OCI-LY7 (cell line): ENCODE data around the gene ZDHHC21. TPM values are rescaled to one million over a fixed set of nuclear protein-coding genes. Genes with fewer than 3 reads are reported as not detected.

ENCODE experiments used
- BruUV-seq: library from RNA; stranded (reverse); fragments of 400-500 nt; replicated peaks from 2 replicates; lab custom pipeline; 2021; lab: Mats Ljungman, UMichigan
- CTCF ChIA-PET: fragments of 300-600 bp; sonication (Branson Sonifier 250); formaldehyde crosslinking; loops from one replicate; lab custom pipeline; 2022; ENCODE audit warnings: antibody characterized with exemption; ENCODE audit not compliant: unreplicated experiment; lab: Charles Lee
- POLR2A ChIA-PET: fragments of 300-600 bp; sonication (Branson Sonifier 250); formaldehyde crosslinking; loops from one replicate; lab custom pipeline; 2022; ENCODE audit warnings: antibody characterized with exemption; lab: Charles Lee
- DNase-seq: peaks from one replicate; pipeline ENCODE4 v3.0.0-alpha.2; 2015; ENCODE audit warnings: low spot score
- H2AFZ ChIP-seq: fragments of 200-600 bp; sonication (generic), shearing (Covaris generic); 2 replicates; pipeline ENCODE4 v1.6.1; 2014; ENCODE audit warnings: mild to moderate bottlenecking, antibody characterized with exemption, low read length, moderate library complexity
- H3K27ac ChIP-seq: fragments of 200-600 bp; sonication (generic); 2 replicates; pipeline ENCODE4 v1.5.1; 2014; ENCODE audit warnings: mixed run types, low read depth, mild to moderate bottlenecking, moderate library complexity, low read length, inconsistent platforms; ENCODE audit not compliant: poor library complexity, severe bottlenecking
- H3K36me3 ChIP-seq: fragments of 200-600 bp; sonication (generic); 2 replicates; pipeline ENCODE4 v1.6.1; 2014; ENCODE audit warnings: mild to moderate bottlenecking, antibody characterized with exemption, low read length, moderate library complexity, mixed read lengths; ENCODE audit not compliant: insufficient read depth
- H3K4me1 ChIP-seq: fragments of 200-600 bp; sonication (generic); 2 replicates; pipeline ENCODE4 v1.5.1; 2014; ENCODE audit warnings: mild to moderate bottlenecking, low read length; ENCODE audit not compliant: insufficient read depth, poor library complexity, severe bottlenecking
- H3K4me2 ChIP-seq: fragments of 200-600 bp; sonication (generic); 2 replicates; pipeline ENCODE4 v1.6.1; 2014; ENCODE audit warnings: mild to moderate bottlenecking, low read length
- H3K4me3 ChIP-seq: fragments of 200-600 bp; sonication (generic); 2 replicates; pipeline ENCODE4 v1.5.1; 2014; ENCODE audit warnings: mild to moderate bottlenecking, low read depth, low read length; ENCODE audit not compliant: poor library complexity, severe bottlenecking
- H3K79me2 ChIP-seq: fragments of 200-600 bp; sonication (generic); 2 replicates; pipeline ENCODE4 v1.6.1; 2016; ENCODE audit warnings: low read depth, mild to moderate bottlenecking, low read length, moderate library complexity, mixed read lengths; ENCODE audit not compliant: insufficient read depth
- H3K9me2 ChIP-seq: fragments of 200-600 bp; sonication (generic); 2 replicates; pipeline ENCODE4 v1.6.1; 2016; ENCODE audit warnings: mild to moderate bottlenecking, low read length, mixed read lengths; ENCODE audit not compliant: insufficient read depth
- H3K9me3 ChIP-seq: fragments of 200-600 bp; sonication (generic); 2 replicates; pipeline ENCODE4 v1.6.1; 2014; ENCODE audit warnings: mild to moderate bottlenecking, mixed run types, low read length, mixed read lengths
- H4K20me1 ChIP-seq: fragments of 200-600 bp; sonication (generic); 2 replicates; pipeline ENCODE4 v1.6.1; 2014; ENCODE audit warnings: mild to moderate bottlenecking, antibody characterized with exemption, low read length, moderate library complexity, mixed read lengths; ENCODE audit not compliant: insufficient read depth
- EZH2phosphoT487 ChIP-seq: fragments of 200-600 bp; sonication (generic); IDR thresholded peaks from 2 replicates; pipeline ENCODE4 v1.6.1; 2018; ENCODE audit warnings: low read depth, borderline replicate concordance, mild to moderate bottlenecking, mixed run types, antibody characterized with exemption, low read length, moderate library complexity, mixed read lengths
- intact Hi-C: fragments of 100-400 bp; cut with micrococcal nuclease; formaldehyde crosslinking; loops from one replicate; pipeline ENCODE4 v1.10.0; 2022; ENCODE audit not compliant: unreplicated experiment
- total RNA-seq, 2 experiments: library from RNA; depleted of rRNA in 1 of 2; stranded (reverse); fragments of >200 nt in 1 of 2; shearing (Covaris generic) in 1 of 2; gene quantifications; 2 replicates each; pipeline ENCODE4 v1.2.3, GENCODE V29; 2014 to 2022
- TF ChIP-seq, protein P1 (sequence below): fragments of 200-600 bp; sonication (generic); conservative IDR thresholded peaks from 2 replicates; pipeline ENCODE4 v1.5.1; 2014; ENCODE audit warnings: mild to moderate bottlenecking, antibody characterized with exemption, low read length, moderate library complexity, mixed read lengths

Gene ZDHHC21
- total RNA-seq, 2 experiments from 2014 or later, result 13.0 to 16.2 TPM

DNA sequence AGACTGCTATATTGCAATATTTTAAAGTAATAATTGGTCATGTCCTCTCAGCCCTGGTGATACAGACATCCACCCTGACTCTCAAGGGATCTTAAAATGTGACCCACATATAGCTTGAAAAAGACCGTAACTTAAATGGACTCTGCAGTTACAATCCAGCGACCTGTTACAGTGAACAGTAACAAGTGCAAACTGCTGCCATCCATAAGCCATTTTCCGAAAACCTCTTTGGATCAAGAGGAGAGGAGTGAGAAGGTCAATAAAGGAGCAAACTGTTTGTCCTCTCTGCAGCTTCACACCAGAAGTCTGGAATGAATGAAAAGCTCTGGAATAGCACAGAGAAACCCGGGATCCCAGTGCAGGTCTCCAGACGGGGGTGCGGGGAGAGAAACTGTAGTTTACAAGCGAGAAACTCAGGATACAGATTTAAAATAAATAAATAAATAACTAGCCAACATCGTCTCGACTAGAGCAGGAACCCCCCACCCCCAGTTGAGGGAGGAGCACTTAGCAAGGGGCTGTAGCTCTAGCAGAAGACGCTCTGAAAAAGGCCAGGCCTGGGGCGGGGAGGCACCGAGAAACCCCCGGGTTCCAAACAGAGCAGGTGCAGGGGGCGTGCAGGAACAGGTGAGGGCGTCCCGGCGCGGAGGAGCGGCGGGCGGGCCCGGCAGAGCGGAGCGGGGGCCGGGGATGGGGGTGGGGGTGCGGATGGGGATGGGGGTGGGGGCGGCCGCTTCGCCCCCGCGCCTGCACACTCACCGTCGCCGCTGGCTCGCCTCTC lies 572 bp downstream of the ZDHHC21 start:
- Histone ChIP-seq H3K27ac (peak overlapping the region; percentile 88), H3K36me3 (peaks cover 19% of the 10 kb centered on the region), H3K79me2 (peaks cover 45% of the 10 kb centered on the region), H3K9me2 (no peaks in the 10 kb centered on the region), H3K4me1 (peaks cover 44% of the 10 kb centered on the region), H2AFZ (peak overlapping the region; percentile 83; the same call in 1 of the 2 replicates), H4K20me1 (no peaks in the 10 kb centered on the region), H3K4me2 (peak overlapping the region; percentile 92), H3K4me3 (peak overlapping the region; percentile 79), H3K9me3 (no peaks in the 10 kb centered on the region)
- ChIA-PET CTCF (no interaction called here), POLR2A (interaction anchor here (0.9 to 2.0 kb wide), 4 partner anchors 13 to 46 kb away, joined by 3 to 6 read pairs (median 4); no protein-coding TSS in a partner anchor)
- peak; percentile 64 for DNase-seq
- no TSS peak for BruUV-seq
- no peak for TF ChIP-seq EZH2phosphoT487
- TF ChIP-seq, protein P1, sequence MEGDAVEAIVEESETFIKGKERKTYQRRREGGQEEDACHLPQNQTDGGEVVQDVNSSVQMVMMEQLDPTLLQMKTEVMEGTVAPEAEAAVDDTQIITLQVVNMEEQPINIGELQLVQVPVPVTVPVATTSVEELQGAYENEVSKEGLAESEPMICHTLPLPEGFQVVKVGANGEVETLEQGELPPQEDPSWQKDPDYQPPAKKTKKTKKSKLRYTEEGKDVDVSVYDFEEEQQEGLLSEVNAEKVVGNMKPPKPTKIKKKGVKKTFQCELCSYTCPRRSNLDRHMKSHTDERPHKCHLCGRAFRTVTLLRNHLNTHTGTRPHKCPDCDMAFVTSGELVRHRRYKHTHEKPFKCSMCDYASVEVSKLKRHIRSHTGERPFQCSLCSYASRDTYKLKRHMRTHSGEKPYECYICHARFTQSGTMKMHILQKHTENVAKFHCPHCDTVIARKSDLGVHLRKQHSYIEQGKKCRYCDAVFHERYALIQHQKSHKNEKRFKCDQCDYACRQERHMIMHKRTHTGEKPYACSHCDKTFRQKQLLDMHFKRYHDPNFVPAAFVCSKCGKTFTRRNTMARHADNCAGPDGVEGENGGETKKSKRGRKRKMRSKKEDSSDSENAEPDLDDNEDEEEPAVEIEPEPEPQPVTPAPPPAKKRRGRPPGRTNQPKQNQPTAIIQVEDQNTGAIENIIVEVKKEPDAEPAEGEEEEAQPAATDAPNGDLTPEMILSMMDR, result no peak
- intact Hi-C loops, result loop anchor here (5.0 kb wide), 2 partner anchors 370 to 860 kb away; partner anchors contain the start of gene CCDC171

DNA sequence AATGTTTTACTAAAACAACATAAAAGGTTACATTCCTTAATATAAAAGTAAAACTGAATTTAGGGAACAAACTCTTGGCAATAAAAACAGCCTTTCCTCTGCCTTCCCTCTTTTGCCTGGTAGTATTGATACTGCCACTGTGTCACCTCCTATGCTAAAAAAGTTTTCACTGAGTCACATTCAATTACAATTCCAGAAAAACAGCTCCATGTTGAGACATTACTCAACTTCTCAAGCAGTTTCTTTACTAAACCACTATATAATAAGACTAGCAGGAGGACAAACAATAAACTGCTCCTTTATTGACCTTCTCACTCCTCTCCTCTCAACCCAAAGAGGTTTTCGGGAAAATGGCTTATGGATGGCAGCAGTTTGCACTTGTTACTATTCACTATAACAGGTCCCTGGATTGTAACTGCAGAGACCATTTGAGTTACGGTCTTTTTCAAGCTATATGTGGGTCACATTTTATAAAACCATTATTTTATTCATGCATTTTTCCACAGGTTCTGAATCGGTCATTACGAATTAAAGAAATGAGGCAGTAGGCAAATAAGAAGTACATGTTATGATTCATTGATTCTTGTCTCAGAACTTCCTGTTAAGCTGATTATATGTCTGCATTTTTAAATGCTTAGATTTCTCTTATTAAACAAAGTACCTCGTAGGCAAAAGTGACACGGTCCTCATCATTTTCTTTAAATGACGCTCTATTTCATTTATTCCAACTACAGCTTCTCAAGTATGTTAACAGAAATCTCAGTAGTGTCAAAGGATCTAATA lies 2.1 kb downstream of the ZDHHC21 start:
- TF ChIP-seq, protein P1, result no peak
- TF ChIP-seq EZH2phosphoT487, result no peak
- no peaks in the 10 kb centered on the region for H3K9me3 ChIP-seq
- POLR2A ChIA-PET, result interaction anchor here (0.7 to 1.2 kb wide), 3 partner anchors 14 to 30 kb away, joined by 3 read pairs; no protein-coding TSS in a partner anchor
- no peaks in the 10 kb centered on the region for H4K20me1 ChIP-seq
- peak overlapping the region; percentile 88 for H3K27ac ChIP-seq
- CTCF ChIA-PET, result no interaction called here
- intact Hi-C loops, result loop anchor here (5.0 kb wide), 2 partner anchors 369 to 861 kb away; partner anchors contain the start of gene CCDC171
- peaks cover 34% of the 10 kb centered on the region for H3K36me3 ChIP-seq
- BruUV-seq, result no TSS peak
- H3K4me2 ChIP-seq, result peak overlapping the region; percentile 92
- peak; percentile 21 for DNase-seq
- peaks cover 58% of the 10 kb centered on the region for H3K4me1 ChIP-seq
- no peaks in the 10 kb centered on the region for H3K9me2 ChIP-seq
- peak overlapping the region; percentile 79 for H3K4me3 ChIP-seq
- H3K79me2 ChIP-seq, result peaks cover 58% of the 10 kb centered on the region
- peak overlapping the region; percentile 48; the same call in 1 of the 2 replicates for H2AFZ ChIP-seq
